Spleen (tissue), 11 donors: ENCODE results near the gene AGRN. TPM values are rescaled to one million over a fixed set of nuclear protein-coding genes. Genes with fewer than 3 reads are reported as not detected.

Experiments used
- DNase-seq: peaks from one replicate; pipeline ENCODE4 v3.0.0-alpha.2; 2020
- H3K27ac ChIP-seq, 8 donors: fragments of 200-600 bp; sonication (generic) in 7 of 8; 1 replicate in 4 of 8; 2 replicates in 4 of 8; pipeline versions ENCODE4 v1.5.0 to v1.8.0; 2016 to 2021; ENCODE audit warnings: inconsistent platforms in 4 of 8, mild to moderate bottlenecking in 4 of 8, moderate library complexity in 1 of 8
- H3K27me3 ChIP-seq, 7 donors: fragments of 200-600 bp; sonication (generic) in 6 of 7; replicated peaks in 1 of 7; 1 replicate in 4 of 7; 2 replicates in 3 of 7; pipeline versions ENCODE4 v1.5.0 to v1.8.0; 2016 to 2021; ENCODE audit warnings: inconsistent platforms in 3 of 7, mild to moderate bottlenecking in 1 of 7
- H3K36me3 ChIP-seq, 6 donors: fragments of 200-600 bp; sonication (generic) in 5 of 6; 1 replicate in 4 of 6; 2 replicates in 2 of 6; pipeline versions ENCODE4 v1.5.0 to v1.8.0; 2016 to 2021; ENCODE audit warnings: inconsistent platforms in 2 of 6
- H3K4me1 ChIP-seq, 6 donors: fragments of 200-600 bp; sonication (generic) in 5 of 6; 1 replicate in 3 of 6; 2 replicates in 3 of 6; pipeline versions ENCODE4 v1.5.0 to v1.8.0; 2016 to 2021; ENCODE audit warnings: inconsistent platforms in 3 of 6
- H3K4me3 ChIP-seq, 8 donors: fragments of 200-600 bp; sonication (generic) in 7 of 8; 1 replicate in 4 of 8; 2 replicates in 4 of 8; pipeline versions ENCODE4 v1.5.0 to v1.8.0; 2016 to 2021; ENCODE audit warnings: inconsistent platforms in 4 of 8, mild to moderate bottlenecking in 4 of 8, moderate library complexity in 2 of 8
- H3K9me3 ChIP-seq, 8 donors: fragments of 200-600 bp; sonication (generic) in 7 of 8; 1 replicate in 4 of 8; 2 replicates in 4 of 8; pipeline versions ENCODE4 v1.5.0 to v1.8.0; 2016 to 2021; ENCODE audit warnings: inconsistent platforms in 4 of 8
- POLR2A ChIP-seq, 3 donors: fragments of 450-650 bp; IDR thresholded peaks; one replicate each; pipeline ENCODE4 v1.5.1; 2017; ENCODE audit warnings: antibody characterized with exemption in 3 of 3, mild to moderate bottlenecking in 1 of 3
- POLR2AphosphoS5 ChIP-seq, 3 donors: sonication (generic); formaldehyde crosslinking; IDR thresholded peaks; one replicate each; pipeline ENCODE4 v1.5.1; 2017; ENCODE audit warnings: antibody characterized with exemption in 3 of 3
- WGBS, 5 donors: extraction: QIAGEN DNeasy Blood & Tissue Kit in 3 of 5; methylation state at CpG; one replicate each; pipeline versions ENCODE4 v1.1.5 to v1.1.7; 2013 to 2018; 5-methylcytosine and 5-hydroxymethylcytosine counted together
- intact Hi-C: fragments of 100-400 bp; cut with DNase I; formaldehyde crosslinking; loops from one replicate; pipeline ENCODE4 v1.15.0; 2023; ENCODE audit warnings: low total_unique reads
- polyA plus RNA-seq, 3 donors: library from polyadenylated mRNA; stranded (reverse); fragments of 200-250 nt; gene quantifications; one replicate each; pipeline ENCODE4 v1.2.1, GENCODE V29; 2013
- total RNA-seq, 7 donors: library from RNA; depleted of rRNA in 3 of 7; stranded (reverse); fragments of >200 nt in 3 of 7; fragmentation: NEBNext Ultra II Directional in 4 of 7; extraction: Animal tissue kit (Norgen Biotek cat#: 25700) in 4 of 7; gene quantifications; one replicate each; pipeline versions ENCODE4 v1.1.0 to v1.2.1, GENCODE V29; 2016 to 2021
- TF ChIP-seq, protein P1 (sequence below), 11 experiments: fragments of 200-600 bp in 7 of 11; fragments of 450-650 bp in 4 of 11; sonication (generic) in 4 of 11; IDR thresholded peaks in 8 of 11; conservative IDR thresholded peaks in 3 of 11; 1 replicate in 7 of 11; 2 replicates in 4 of 11; pipeline versions ENCODE4 v1.4.0 to v1.8.0; 2016 to 2021; ENCODE audit warnings: antibody characterized with exemption in 11 of 11, inconsistent platforms in 4 of 11, mild to moderate bottlenecking in 1 of 11
- donor health status: healthy with polysubstance abuse.
- donor health status: DM: no; HTN: no; CAD: no; lungs with moderate emphysema.
- donor health status: DM: no; HTN: no; CAD: no.
- donor health status: Bipolar disorder and iron deficiency.
- donor health status: healthy.
- donor health status: DM: no; HTN: no; CAD: no.
- donor health status: DM: yes; HTN: yes; CAD: no.

The AGRN gene
- total and polyA plus RNA-seq, 10 donors = 4.6 to 27.2 (median 14.5) TPM

DNA sequence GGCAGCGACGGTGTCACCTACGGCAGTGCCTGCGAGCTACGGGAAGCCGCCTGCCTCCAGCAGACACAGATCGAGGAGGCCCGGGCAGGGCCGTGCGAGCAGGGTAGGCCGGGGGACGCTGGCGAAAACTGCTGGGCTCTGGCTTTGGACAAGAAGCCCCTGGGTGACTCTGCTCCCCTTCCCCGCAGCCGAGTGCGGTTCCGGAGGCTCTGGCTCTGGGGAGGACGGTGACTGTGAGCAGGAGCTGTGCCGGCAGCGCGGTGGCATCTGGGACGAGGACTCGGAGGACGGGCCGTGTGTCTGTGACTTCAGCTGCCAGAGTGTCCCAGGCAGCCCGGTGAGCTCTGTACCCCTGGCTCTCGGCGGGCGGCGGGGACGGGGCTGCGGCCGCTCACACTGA is 24.0 kb downstream of the AGRN start:
- intact Hi-C loops = no loop called here
- peaks cover 13 to 18% (median 17%) of the 10 kb centered on the region in 6 donors for H3K4me1 ChIP-seq
- peaks cover 0 to 22% (median 16%) of the 10 kb centered on the region in 7 donors for H3K27me3 ChIP-seq
- no peak for TF ChIP-seq POLR2A (IDR thresholded peaks at IDR 0.05)
- 95 to 96% (median 96%) methylated on average over 13 to 33 of the region's 33 CpGs for WGBS, 5 donors
- H3K4me3 ChIP-seq = no peak overlapping the region
- DNase-seq = no peak
- no peak overlapping the region for H3K27ac ChIP-seq
- peaks cover 0 to 39% (median 0%) of the 10 kb centered on the region in 6 donors for H3K36me3 ChIP-seq
- peaks cover 0 to 3% (median 0%) of the 10 kb centered on the region in 8 donors for H3K9me3 ChIP-seq

DNA sequence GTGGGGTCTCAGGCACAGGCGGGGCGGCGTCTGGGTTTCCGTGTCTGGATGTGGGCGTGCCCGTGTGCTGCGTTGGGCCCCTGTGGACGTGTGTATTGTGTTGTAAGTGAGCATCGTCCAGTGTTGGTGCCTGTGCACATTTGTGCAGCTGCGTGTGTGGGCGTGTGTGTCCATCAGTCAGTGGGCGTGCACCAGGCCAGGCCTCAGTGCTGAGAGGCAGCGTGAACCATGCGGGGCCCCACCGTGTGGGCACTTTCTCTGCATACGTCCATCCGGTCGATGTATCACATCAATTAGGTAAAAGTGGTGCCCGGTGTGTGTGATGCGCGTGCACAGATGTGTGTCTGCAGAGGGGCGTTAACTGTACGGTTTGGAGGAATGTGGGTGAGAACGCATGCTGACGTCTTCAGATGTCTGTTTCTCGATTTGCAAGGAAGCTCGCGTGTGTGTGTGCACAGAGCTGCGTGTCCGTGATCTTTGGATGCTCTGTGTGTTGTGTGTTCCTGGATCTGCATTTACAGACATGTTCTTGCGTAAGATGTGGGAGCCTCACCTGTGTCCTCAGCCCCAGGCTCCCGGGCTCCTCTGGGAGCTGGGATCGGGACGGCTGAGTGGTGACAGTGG is 24.6 kb downstream of the AGRN start:
- H3K27me3 ChIP-seq = peaks cover 0 to 16% (median 9%) of the 10 kb centered on the region in 7 donors
- 90 to 94% (median 92%) methylated on average over 25 to 34 of the region's 34 CpGs for WGBS, 5 donors

DNA sequence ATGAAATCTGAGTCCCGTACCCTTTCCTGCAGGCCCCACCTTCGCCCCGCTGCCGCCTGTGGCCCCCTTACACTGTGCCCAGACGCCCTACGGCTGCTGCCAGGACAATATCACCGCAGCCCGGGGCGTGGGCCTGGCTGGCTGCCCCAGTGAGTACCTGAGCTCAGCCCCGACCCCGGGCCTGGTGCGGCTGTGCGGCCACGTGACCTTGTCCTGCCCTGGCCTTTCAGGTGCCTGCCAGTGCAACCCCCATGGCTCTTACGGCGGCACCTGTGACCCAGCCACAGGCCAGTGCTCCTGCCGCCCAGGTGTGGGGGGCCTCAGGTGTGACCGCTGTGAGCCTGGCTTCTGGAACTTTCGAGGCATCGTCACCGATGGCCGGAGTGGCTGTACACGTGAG is 25.2 kb downstream of the AGRN start:
- intact Hi-C loops = no loop called here

More for the DNA sequence above, 24.6 kb downstream of the AGRN start:
- Histone ChIP-seq H3K27ac (no peak overlapping the region), H3K4me1 (peaks cover 10 to 12% (median 11%) of the 10 kb centered on the region in 6 donors), H3K4me3 (no peak overlapping the region), H3K9me3 (peaks cover 0 to 3% (median 0%) of the 10 kb centered on the region in 8 donors), H3K36me3 (peaks cover 0 to 39% (median 0%) of the 10 kb centered on the region in 6 donors)
- intact Hi-C loops = no loop called here
- no peak for DNase-seq
- no peak for TF ChIP-seq POLR2AphosphoS5 (IDR thresholded peaks at IDR 0.05)
- no peak for TF ChIP-seq POLR2A (IDR thresholded peaks at IDR 0.05)
- TF ChIP-seq, protein P1, sequence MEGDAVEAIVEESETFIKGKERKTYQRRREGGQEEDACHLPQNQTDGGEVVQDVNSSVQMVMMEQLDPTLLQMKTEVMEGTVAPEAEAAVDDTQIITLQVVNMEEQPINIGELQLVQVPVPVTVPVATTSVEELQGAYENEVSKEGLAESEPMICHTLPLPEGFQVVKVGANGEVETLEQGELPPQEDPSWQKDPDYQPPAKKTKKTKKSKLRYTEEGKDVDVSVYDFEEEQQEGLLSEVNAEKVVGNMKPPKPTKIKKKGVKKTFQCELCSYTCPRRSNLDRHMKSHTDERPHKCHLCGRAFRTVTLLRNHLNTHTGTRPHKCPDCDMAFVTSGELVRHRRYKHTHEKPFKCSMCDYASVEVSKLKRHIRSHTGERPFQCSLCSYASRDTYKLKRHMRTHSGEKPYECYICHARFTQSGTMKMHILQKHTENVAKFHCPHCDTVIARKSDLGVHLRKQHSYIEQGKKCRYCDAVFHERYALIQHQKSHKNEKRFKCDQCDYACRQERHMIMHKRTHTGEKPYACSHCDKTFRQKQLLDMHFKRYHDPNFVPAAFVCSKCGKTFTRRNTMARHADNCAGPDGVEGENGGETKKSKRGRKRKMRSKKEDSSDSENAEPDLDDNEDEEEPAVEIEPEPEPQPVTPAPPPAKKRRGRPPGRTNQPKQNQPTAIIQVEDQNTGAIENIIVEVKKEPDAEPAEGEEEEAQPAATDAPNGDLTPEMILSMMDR (IDR thresholded peaks at IDR 0.05 in 8 of 11, conservative IDR thresholded peaks at IDR 0.05 in 3 of 11) = no peak

DNA sequence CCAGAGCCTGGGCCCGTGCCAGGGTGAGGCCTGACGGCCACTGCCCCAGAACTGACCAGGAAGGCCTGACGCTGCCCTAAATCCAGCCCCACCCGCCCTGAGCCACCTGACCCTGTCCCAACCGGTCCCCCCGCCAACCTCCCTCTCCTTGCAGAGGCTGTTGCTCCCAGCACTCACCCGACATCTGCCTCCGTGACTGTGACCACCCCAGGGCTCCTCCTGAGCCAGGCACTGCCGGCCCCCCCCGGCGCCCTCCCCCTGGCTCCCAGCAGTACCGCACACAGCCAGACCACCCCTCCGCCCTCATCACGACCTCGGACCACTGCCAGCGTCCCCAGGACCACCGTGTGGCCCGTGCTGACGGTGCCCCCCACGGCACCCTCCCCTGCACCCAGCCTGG is 26.3 kb downstream of the AGRN start:
- no peak for DNase-seq
- intact Hi-C loops = no loop called here
- TF ChIP-seq POLR2A (IDR thresholded peaks at IDR 0.05) = no peak
- no peak for TF ChIP-seq POLR2AphosphoS5 (IDR thresholded peaks at IDR 0.05)
- TF ChIP-seq, protein P1 (IDR thresholded peaks at IDR 0.05 in 8 of 11, conservative IDR thresholded peaks at IDR 0.05 in 3 of 11) = no peak
- H3K27me3 ChIP-seq = peaks cover 0 to 1% (median 0%) of the 10 kb centered on the region in 7 donors
- H3K9me3 ChIP-seq = peaks cover 0 to 3% (median 0%) of the 10 kb centered on the region in 8 donors
- no peak overlapping the region for H3K27ac ChIP-seq
- no peak overlapping the region for H3K4me3 ChIP-seq
- peaks cover 0 to 51% (median 0%) of the 10 kb centered on the region in 6 donors for H3K36me3 ChIP-seq
- WGBS, 5 donors = 92 to 96% (median 94%) methylated on average over 15 to 20 of the region's 20 CpGs
- no peaks in the 10 kb centered on the region for H3K4me1 ChIP-seq

More for the DNA sequence above, 25.2 kb downstream of the AGRN start:
- 94 to 98% (median 95%) methylated on average over 9 to 23 of the region's 23 CpGs for WGBS, 5 donors
- DNase-seq = no peak
- Histone ChIP-seq H3K4me3 (no peak overlapping the region), H3K27ac (no peak overlapping the region), H3K36me3 (peaks cover 0 to 40% (median 0%) of the 10 kb centered on the region in 6 donors), H3K27me3 (peaks cover 0 to 10% (median 4%) of the 10 kb centered on the region in 7 donors), H3K9me3 (peaks cover 0 to 3% (median 0%) of the 10 kb centered on the region in 8 donors), H3K4me1 (peaks cover 5 to 6% (median 5%) of the 10 kb centered on the region in 6 donors)
- TF ChIP-seq POLR2A (IDR thresholded peaks at IDR 0.05) (no peak), POLR2AphosphoS5 (IDR thresholded peaks at IDR 0.05) (no peak)
- TF ChIP-seq, protein P1 (IDR thresholded peaks at IDR 0.05 in 8 of 11, conservative IDR thresholded peaks at IDR 0.05 in 3 of 11) = no peak
